GM12875 (cell line): ENCODE results near the gene ZNF766.
A peak's percentile ranks its signal among the peaks of the same experiment; 100 is the strongest.

Source experiments
- H3K4me3 ChIP-seq: one replicate; pipeline ENCODE4 v1.5.1; 2011; ENCODE audit warnings: low read depth, low read length, control low read depth
- TF ChIP-seq, protein P1 (sequence below): IDR thresholded peaks from 2 replicates; pipeline ENCODE4 v1.5.1; 2011; ENCODE audit warnings: low read depth, mild to moderate bottlenecking, control low read depth, inconsistent platforms, low read length, moderate library complexity, borderline replicate concordance; ENCODE audit not compliant: insufficient read depth

The ZNF766 gene

GRCh38 chr19:52296773-52297600 is 27.6 kb downstream of the ZNF766 start, which contains the start of gene ZNF480:
TSS of gene ZNF480 (plus strand) at chr19:52297169. CDS start at chr19:52300413, 3,244 bp downstream.
- TF ChIP-seq, protein P1, sequence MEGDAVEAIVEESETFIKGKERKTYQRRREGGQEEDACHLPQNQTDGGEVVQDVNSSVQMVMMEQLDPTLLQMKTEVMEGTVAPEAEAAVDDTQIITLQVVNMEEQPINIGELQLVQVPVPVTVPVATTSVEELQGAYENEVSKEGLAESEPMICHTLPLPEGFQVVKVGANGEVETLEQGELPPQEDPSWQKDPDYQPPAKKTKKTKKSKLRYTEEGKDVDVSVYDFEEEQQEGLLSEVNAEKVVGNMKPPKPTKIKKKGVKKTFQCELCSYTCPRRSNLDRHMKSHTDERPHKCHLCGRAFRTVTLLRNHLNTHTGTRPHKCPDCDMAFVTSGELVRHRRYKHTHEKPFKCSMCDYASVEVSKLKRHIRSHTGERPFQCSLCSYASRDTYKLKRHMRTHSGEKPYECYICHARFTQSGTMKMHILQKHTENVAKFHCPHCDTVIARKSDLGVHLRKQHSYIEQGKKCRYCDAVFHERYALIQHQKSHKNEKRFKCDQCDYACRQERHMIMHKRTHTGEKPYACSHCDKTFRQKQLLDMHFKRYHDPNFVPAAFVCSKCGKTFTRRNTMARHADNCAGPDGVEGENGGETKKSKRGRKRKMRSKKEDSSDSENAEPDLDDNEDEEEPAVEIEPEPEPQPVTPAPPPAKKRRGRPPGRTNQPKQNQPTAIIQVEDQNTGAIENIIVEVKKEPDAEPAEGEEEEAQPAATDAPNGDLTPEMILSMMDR: no peak
- peak within 1 kb of the TSS; percentile 73 for H3K4me3 ChIP-seq

DNA sequence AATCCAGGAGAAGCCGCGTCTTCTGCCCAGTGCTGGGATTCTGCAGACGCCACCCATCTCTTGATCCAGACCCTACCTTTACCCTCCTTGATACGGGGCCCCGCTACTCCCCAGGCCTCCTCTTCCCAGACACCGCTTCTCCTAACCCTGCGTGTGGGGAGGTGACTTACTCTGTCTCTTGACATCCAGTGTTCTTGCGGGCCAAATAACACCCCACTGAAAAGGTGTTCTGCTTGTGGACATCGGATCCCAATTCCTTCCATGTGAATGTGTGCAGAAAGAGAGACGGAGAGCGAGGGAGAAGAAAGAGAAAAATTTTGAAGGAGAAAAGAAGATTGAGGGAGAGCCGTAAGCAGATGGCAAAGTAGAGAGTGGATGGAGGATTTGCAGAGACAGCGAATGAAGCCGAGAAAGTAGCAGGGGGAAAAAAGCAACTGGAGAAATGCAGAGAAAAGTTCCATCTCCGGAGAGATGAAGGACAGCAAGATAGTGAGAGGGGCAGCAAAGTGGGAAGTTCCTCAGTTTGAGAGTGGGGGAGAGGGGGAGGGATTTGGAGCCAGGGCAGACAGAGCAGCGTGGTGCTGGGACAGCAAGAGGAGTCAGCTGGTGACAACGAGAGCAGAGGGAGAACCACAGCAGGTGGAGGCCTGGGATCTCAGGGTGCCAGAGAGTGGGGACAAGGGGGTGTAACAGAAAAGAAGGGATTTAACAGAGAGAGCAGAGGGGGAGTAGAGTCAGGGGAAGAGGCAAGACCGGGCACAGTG is 28.4 kb downstream of the ZNF766 start:
- TF ChIP-seq, protein P1: no peak
- H3K4me3 ChIP-seq: peak overlapping the region; percentile 73

- no peak overlapping the region for H3K4me3 ChIP-seq
- TF ChIP-seq, protein P1: no peak
These were observed 37.9 kb downstream of the ZNF766 start for GRCh38 chr19:52307275-52307674.

DNA sequence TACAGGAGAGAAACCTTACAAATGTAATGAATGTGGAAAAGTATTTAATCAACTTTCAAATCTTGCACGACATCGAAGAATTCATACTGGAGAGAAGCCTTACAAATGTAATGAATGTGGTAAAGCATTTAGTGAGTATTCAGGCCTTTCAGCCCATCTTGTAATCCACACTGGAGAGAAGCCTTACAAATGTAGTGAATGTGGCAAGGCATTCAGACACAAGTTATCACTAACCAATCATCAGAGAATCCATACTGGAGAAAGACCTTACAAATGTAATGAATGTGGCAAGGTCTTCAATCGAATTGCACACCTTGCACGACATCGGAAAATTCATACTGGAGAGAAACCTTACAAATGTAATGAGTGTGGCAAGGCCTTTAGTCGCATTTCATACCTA is 53.0 kb downstream of the ZNF766 start:
- H3K4me3 ChIP-seq: no peak overlapping the region
- TF ChIP-seq, protein P1: no peak

DNA sequence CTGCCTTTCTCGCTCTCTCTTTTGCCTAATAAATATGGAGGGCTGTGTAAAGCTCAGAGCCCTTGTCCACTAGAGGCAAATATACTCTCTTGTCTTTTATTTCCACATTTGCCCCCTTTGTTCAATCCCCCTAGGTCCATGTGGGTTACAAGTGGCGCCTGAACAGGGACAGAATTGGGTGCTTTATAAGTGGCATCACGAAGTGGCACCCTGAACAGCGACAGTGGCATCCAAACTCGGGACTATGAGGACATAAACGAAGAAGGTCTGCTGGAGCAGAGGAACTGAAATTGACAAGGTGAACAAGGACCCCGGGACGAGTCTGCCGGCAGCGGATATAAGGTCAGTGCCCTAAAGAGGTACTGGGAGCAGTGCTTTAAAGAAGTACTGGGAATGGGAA is 62.4 kb downstream of the ZNF766 start:
- H3K4me3 ChIP-seq: no peak overlapping the region
- TF ChIP-seq, protein P1: no peak

GRCh38 chr19:52335768-52336116 is 66.4 kb downstream of the ZNF766 start:
- H3K4me3 ChIP-seq: peak overlapping the region; percentile 60

More at GRCh38 chr19:52335768-52336116, 66.4 kb downstream of the ZNF766 start:
- TF ChIP-seq, protein P1: no peak
